Smooth muscle cell (in vitro differentiated cells): ENCODE measurements around the gene SPAG7. TPM values are rescaled to one million over a fixed set of nuclear protein-coding genes. Genes with fewer than 3 reads are reported as not detected.

Experiments used
- DNase-seq: peaks from one replicate; lab custom pipeline; 2025; ENCODE audit not compliant: unreplicated experiment; lab: John Stamatoyannopoulos, UW
- H2AFZ ChIP-seq: fragments of 200-600 bp; sonication (generic); 2 replicates; pipeline ENCODE4 v1.6.0; 2016; ENCODE audit warnings: antibody characterized with exemption, low read depth, mild to moderate bottlenecking
- H3F3A ChIP-seq: fragments of 200-600 bp; sonication (generic); 2 replicates; pipeline ENCODE4 v1.6.0; 2017; ENCODE audit warnings: antibody characterized with exemption, low read depth
- H3K27ac ChIP-seq: fragments of 200-600 bp; sonication (generic); 2 replicates; pipeline ENCODE4 v1.5.1; 2016; ENCODE audit warnings: low read depth, mild to moderate bottlenecking
- H3K27me3 ChIP-seq: fragments of 200-600 bp; sonication (generic); 2 replicates; pipeline ENCODE4 v1.6.1; 2016; ENCODE audit warnings: low read depth, mild to moderate bottlenecking
- H3K36me3 ChIP-seq: fragments of 200-600 bp; sonication (generic); 2 replicates; pipeline ENCODE4 v1.5.1; 2016; ENCODE audit warnings: low read depth
- H3K4me1 ChIP-seq: fragments of 200-600 bp; sonication (generic); 2 replicates; pipeline ENCODE4 v1.5.1; 2016; ENCODE audit warnings: low read depth
- H3K4me2 ChIP-seq: fragments of 200-600 bp; sonication (generic); 2 replicates; pipeline ENCODE4 v1.6.0; 2016; ENCODE audit warnings: mild to moderate bottlenecking
- H3K4me3 ChIP-seq: fragments of 200-600 bp; sonication (generic); 2 replicates; pipeline ENCODE4 v1.5.1; 2016; ENCODE audit warnings: mild to moderate bottlenecking
- H3K79me2 ChIP-seq: fragments of 200-600 bp; sonication (generic); 2 replicates; pipeline ENCODE4 v1.6.0; 2016; ENCODE audit warnings: low read depth, mild to moderate bottlenecking
- H3K9ac ChIP-seq: fragments of 200-600 bp; sonication (generic); 2 replicates; pipeline ENCODE4 v1.6.0; 2016; ENCODE audit warnings: low read depth
- H3K9me3 ChIP-seq: fragments of 200-600 bp; sonication (generic); replicated peaks from 2 replicates; pipeline ENCODE4 v1.5.1; 2016; ENCODE audit warnings: low read depth
- H4K20me1 ChIP-seq: fragments of 200-600 bp; sonication (generic); 2 replicates; pipeline ENCODE4 v1.6.0; 2016; ENCODE audit warnings: low read depth
- CTCF ChIP-seq: fragments of 200-600 bp; sonication (generic); IDR thresholded peaks from 2 replicates; pipeline ENCODE4 v1.5.1; 2017; ENCODE audit warnings: borderline replicate concordance, mild to moderate bottlenecking, antibody characterized with exemption; ENCODE audit not compliant: insufficient read depth, poor library complexity, severe bottlenecking
- WGBS: methylation state at CpG from one replicate; pipeline ENCODE4 v1.1.7; 2016; ENCODE audit warnings: low lambda C conversion rate; 5-methylcytosine and 5-hydroxymethylcytosine counted together
- polyA plus RNA-seq: library from polyadenylated mRNA; unstranded; fragments of >200 nt; fragmentation: Nextera tagmentation; extraction: Ambion mirVana; gene quantifications from 2 replicates; pipeline ENCODE4 v1.2.1, GENCODE V29; 2016
- total RNA-seq: library from RNA; depleted of rRNA; stranded (reverse); fragments of >200 nt; gene quantifications from 2 replicates; pipeline ENCODE4 v1.2.3, GENCODE V29; 2014

The SPAG7 gene
- total and polyA plus RNA-seq, 2 experiments from 2014 or later = 70.7 to 192 TPM

DNA sequence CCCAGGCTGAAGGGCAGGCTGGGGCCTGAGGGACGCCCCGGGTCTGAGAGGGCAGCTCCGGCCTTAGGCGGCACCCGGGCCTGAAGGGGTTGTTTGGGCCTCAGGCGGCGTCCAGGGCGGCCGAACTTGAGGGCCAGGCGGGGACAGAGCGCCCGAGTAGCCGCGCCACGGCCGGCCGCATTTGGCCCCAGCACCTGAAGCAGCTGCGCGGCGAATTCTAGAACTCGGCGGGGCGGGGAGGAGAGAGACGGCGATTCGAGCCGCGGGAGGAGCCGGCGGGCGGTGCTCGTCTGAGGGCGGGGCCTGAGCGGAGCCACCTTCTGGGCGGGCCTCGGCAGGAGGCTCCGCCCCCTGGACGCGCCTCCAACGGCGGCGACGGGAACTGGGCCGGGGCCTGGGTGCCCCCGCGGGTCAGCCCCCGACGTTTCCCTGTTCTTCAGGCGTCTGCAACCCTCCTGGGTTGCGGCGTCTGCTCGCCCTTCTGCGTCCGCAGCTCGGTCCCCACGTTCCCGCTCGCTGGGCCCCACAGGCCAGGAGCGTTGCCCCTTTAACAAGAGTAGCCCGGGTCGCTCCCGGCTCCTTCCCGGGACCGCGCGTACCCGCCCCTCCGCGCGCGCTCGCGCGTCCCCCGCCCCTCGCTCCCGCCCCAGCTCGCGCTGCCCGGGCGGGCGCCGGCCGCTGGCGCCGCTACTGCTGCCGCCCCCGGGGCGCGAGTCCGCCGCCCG is 29.8 kb upstream of the SPAG7 start, which contains the start of the genes INCA1 and KIF1C:
TSS of gene INCA1 (minus strand) at position 221 of the 725 bp plus-strand sequence. CDS start 3,085 bp downstream, outside the sequence.
TSS of gene KIF1C (plus strand) at position 649 of the 725 bp plus-strand sequence. CDS start 2,297 bp downstream, outside the sequence.
- Histone ChIP-seq H2AFZ (peak within 1 kb of the TSS; percentile 86), H3K4me3 (peak within 1 kb of the TSS; percentile 98), H3K9ac (peak within 1 kb of the TSS; percentile 77), H3K27ac (peak within 1 kb of the TSS; percentile 60), H3K4me2 (peak within 1 kb of the TSS; percentile 88), H3K9me3 (no peaks in the 10 kb centered on the region), H3F3A (no peaks in the 10 kb centered on the region), H3K4me1 (peaks cover 13% of the 10 kb centered on the region), H3K79me2 (peaks cover 16% of the 10 kb centered on the region), H4K20me1 (peaks cover 21% of the 10 kb centered on the region), H3K36me3 (no peaks in the 10 kb centered on the region), H3K27me3 (no peaks in the 10 kb centered on the region)
- WGBS = 1% methylated on average over 41 of the region's 93 CpGs
- no peak for TF ChIP-seq CTCF
- peak; percentile 73 for DNase-seq

DNA sequence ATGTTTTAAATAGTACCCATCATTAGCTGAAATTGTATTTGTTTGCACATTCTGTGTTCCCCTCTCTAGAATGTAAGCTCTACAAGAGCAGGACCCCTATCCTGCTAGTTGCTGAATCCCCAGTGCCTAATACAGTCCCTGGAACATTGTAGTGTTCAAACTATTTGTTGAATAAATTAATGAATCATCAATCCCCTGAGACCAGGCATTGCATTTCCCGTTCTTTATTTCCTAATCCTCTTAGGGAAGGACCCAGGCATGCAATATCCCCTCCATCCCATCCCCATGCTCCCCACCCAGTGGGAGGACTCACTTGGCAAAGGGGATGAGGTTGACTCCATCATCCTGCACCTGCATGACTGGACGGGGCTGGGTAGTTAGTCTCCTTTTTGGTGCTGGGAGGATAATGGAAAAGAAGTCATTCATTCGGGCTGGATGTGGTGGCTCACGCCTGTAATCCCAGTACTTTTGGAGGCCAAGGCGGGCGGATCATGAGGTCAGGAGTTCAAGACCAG is 26.5 kb upstream of the SPAG7 start:
- Histone ChIP-seq H2AFZ (no peak overlapping the region), H3K79me2 (peaks cover 12% of the 10 kb centered on the region), H3K9ac (no peak overlapping the region), H3K27me3 (no peaks in the 10 kb centered on the region), H3K4me2 (no peak overlapping the region), H4K20me1 (peaks cover 6% of the 10 kb centered on the region), H3K36me3 (no peaks in the 10 kb centered on the region), H3K9me3 (no peaks in the 10 kb centered on the region), H3F3A (no peaks in the 10 kb centered on the region), H3K4me3 (no peak overlapping the region), H3K4me1 (peaks cover 11% of the 10 kb centered on the region), H3K27ac (no peak overlapping the region)
- TF ChIP-seq CTCF = no peak
- no peak for DNase-seq
- WGBS = 92% methylated on average over 6 of the region's 6 CpGs

GRCh38 chr17:4987767-4988567 is 20.4 kb upstream of the SPAG7 start:
- Histone ChIP-seq H3K27me3 (no peaks in the 10 kb centered on the region), H2AFZ (peak overlapping the region; percentile 97), H3F3A (no peaks in the 10 kb centered on the region), H3K4me2 (peak overlapping the region; percentile 89), H3K36me3 (no peaks in the 10 kb centered on the region), H3K79me2 (no peaks in the 10 kb centered on the region), H4K20me1 (no peaks in the 10 kb centered on the region), H3K9ac (peak overlapping the region; percentile 79), H3K9me3 (no peaks in the 10 kb centered on the region), H3K27ac (peak overlapping the region; percentile 68), H3K4me3 (peak overlapping the region; percentile 91), H3K4me1 (peaks cover 8% of the 10 kb centered on the region)
- DNase-seq = no peak
- TF ChIP-seq CTCF = no peak
- WGBS = 19% methylated on average over 27 of the region's 30 CpGs
